IPS DF 6.9 (cell line): ENCODE data around the gene CLIC6.

Source experiments
- DNase-seq: peaks from one replicate; pipeline ENCODE4 v3.0.0-alpha.2; 2013; ENCODE audit warnings: low read depth, low spot score
- H3K27ac ChIP-seq: one replicate; pipeline ENCODE4 v1.5.1; 2013; ENCODE audit warnings: low read length, control low read depth
- H3K27me3 ChIP-seq: 2 replicates; pipeline ENCODE4 v1.6.1; 2013; ENCODE audit warnings: mild to moderate bottlenecking, low read length; ENCODE audit not compliant: control insufficient read depth, insufficient read depth
- H3K36me3 ChIP-seq: 2 replicates; pipeline ENCODE4 v1.6.1; 2013; ENCODE audit warnings: low read length; ENCODE audit not compliant: control insufficient read depth, insufficient read depth
- H3K4me1 ChIP-seq: 2 replicates; pipeline ENCODE4 v1.6.1; 2013; ENCODE audit warnings: low read length; ENCODE audit not compliant: control insufficient read depth, insufficient read depth
- H3K4me3 ChIP-seq: 2 replicates; pipeline ENCODE4 v1.5.1; 2013; ENCODE audit warnings: mild to moderate bottlenecking, low read length
- H3K9me3 ChIP-seq: 2 replicates; pipeline ENCODE4 v1.6.1; 2013; ENCODE audit warnings: low read length, inconsistent platforms; ENCODE audit not compliant: control insufficient read depth, insufficient read depth
- WGBS: extraction: QIAGEN DNeasy Blood & Tissue Kit; methylation state at CpG from one replicate; pipeline ENCODE4 v1.1.7; 2013; ENCODE audit warnings: mixed read lengths, missing lambda C conversion rate; ENCODE audit not compliant: insufficient read length, insufficient coverage; 5-methylcytosine and 5-hydroxymethylcytosine counted together

Gene CLIC6

GRCh38 chr21:34762786-34763185, 94.0 kb downstream of the CLIC6 start:
- H3K4me1 ChIP-seq, result no peaks in the 10 kb centered on the region
- H3K36me3 ChIP-seq, result no peaks in the 10 kb centered on the region
- no peak for DNase-seq
- no CpG with 5 or more reads among the region's 1 CpG for WGBS
- H3K9me3 ChIP-seq, result no peaks in the 10 kb centered on the region
- no peak overlapping the region for H3K27ac ChIP-seq
- no peak overlapping the region for H3K4me3 ChIP-seq
- H3K27me3 ChIP-seq, result no peaks in the 10 kb centered on the region

GRCh38 chr21:34764715-34765284, 96.0 kb downstream of the CLIC6 start:
- H3K9me3 ChIP-seq, result no peaks in the 10 kb centered on the region
- H3K36me3 ChIP-seq, result no peaks in the 10 kb centered on the region
- no CpG with 5 or more reads among the region's 3 CpGs for WGBS
- H3K27ac ChIP-seq, result no peak overlapping the region
- no peaks in the 10 kb centered on the region for H3K4me1 ChIP-seq
- no peak overlapping the region for H3K4me3 ChIP-seq
- H3K27me3 ChIP-seq, result no peaks in the 10 kb centered on the region
- no peak for DNase-seq

GRCh38 chr21:34765619-34766018, 96.8 kb downstream of the CLIC6 start:
- no peaks in the 10 kb centered on the region for H3K4me1 ChIP-seq
- H3K9me3 ChIP-seq, result no peaks in the 10 kb centered on the region
- WGBS, result no CpG with 5 or more reads among the region's 4 CpGs
- DNase-seq, result no peak
- no peaks in the 10 kb centered on the region for H3K27me3 ChIP-seq
- H3K4me3 ChIP-seq, result no peak overlapping the region
- H3K36me3 ChIP-seq, result no peaks in the 10 kb centered on the region
- no peak overlapping the region for H3K27ac ChIP-seq

GRCh38 chr21:34766862-34767261, 98.1 kb downstream of the CLIC6 start:
- no peak overlapping the region for H3K4me3 ChIP-seq
- no peaks in the 10 kb centered on the region for H3K36me3 ChIP-seq
- no CpG with 5 or more reads among the region's 3 CpGs for WGBS
- no peak overlapping the region for H3K27ac ChIP-seq
- no peaks in the 10 kb centered on the region for H3K9me3 ChIP-seq
- no peaks in the 10 kb centered on the region for H3K27me3 ChIP-seq
- DNase-seq, result no peak
- no peaks in the 10 kb centered on the region for H3K4me1 ChIP-seq
